Mesothelial cell of epicardium (in vitro differentiated cells): ENCODE data around the gene FLNB. TPM values are rescaled to one million over a fixed set of nuclear protein-coding genes. Genes with fewer than 3 reads are reported as not detected.

ENCODE experiments used
- DNase-seq, 2 experiments: peaks; one replicate each; pipeline ENCODE4 v3.0.0; 2021; ENCODE audit warnings: low spot score in 2 of 2; ENCODE audit not compliant: unreplicated experiment in 2 of 2
- H3K27ac Mint-ChIP-seq: 2 replicates; pipeline ENCODE4 v1.8.0; 2021; ENCODE audit warnings: mixed read lengths
- H3K27me3 Mint-ChIP-seq: 2 replicates; pipeline ENCODE4 v1.8.0; 2021; ENCODE audit warnings: low read depth, mixed read lengths
- H3K36me3 Mint-ChIP-seq: 2 replicates; pipeline ENCODE4 v1.8.0; 2021; ENCODE audit warnings: mixed read lengths
- H3K4me1 Mint-ChIP-seq: 2 replicates; pipeline ENCODE4 v1.8.0; 2021; ENCODE audit warnings: mixed read lengths
- H3K4me3 Mint-ChIP-seq: 2 replicates; pipeline ENCODE4 v1.8.0; 2021; ENCODE audit warnings: mild to moderate bottlenecking, moderate library complexity, mixed read lengths
- H3K9me3 Mint-ChIP-seq: 2 replicates; pipeline ENCODE4 v1.8.0; 2021; ENCODE audit warnings: mixed read lengths
- total RNA-seq: library from RNA; stranded (reverse); gene quantifications from 3 replicates; pipeline ENCODE4 v1.2.1, GENCODE V29; 2021
- TF ChIP-seq, protein P1 (sequence below): fragments of 200-600 bp; sonication (generic); IDR thresholded peaks from one replicate; pipeline ENCODE4 v1.5.0; 2021; ENCODE audit warnings: antibody characterized with exemption; ENCODE audit not compliant: unreplicated experiment

The FLNB gene
- total RNA-seq, 1 donor from 2014 or later, result 190 TPM

DNA sequence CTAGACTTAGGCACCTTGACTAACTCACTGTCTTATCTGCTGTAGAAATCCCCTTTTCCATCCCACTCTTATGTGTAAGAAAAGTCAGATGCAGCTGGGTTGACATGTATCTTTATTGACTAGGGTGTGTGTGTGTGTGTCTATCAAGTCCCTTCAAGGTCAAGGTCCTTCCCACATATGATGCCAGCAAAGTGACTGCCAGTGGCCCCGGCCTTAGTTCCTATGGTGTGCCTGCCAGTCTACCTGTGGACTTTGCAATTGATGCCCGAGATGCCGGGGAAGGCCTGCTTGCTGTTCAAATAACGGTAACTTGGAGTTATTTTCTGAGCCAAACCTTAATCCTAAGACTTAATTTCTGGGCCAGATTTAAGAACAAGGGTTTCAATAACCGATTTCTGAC, 126.2 kb downstream of the FLNB start:
- Mint-ChIP-seq H3K27ac (no peak overlapping the region), H3K4me1 (no peaks in the 10 kb centered on the region), H3K9me3 (no peaks in the 10 kb centered on the region), H3K4me3 (no peak overlapping the region), H3K36me3 (peaks cover 71% of the 10 kb centered on the region), H3K27me3 (no peaks in the 10 kb centered on the region)
- TF ChIP-seq, protein P1, sequence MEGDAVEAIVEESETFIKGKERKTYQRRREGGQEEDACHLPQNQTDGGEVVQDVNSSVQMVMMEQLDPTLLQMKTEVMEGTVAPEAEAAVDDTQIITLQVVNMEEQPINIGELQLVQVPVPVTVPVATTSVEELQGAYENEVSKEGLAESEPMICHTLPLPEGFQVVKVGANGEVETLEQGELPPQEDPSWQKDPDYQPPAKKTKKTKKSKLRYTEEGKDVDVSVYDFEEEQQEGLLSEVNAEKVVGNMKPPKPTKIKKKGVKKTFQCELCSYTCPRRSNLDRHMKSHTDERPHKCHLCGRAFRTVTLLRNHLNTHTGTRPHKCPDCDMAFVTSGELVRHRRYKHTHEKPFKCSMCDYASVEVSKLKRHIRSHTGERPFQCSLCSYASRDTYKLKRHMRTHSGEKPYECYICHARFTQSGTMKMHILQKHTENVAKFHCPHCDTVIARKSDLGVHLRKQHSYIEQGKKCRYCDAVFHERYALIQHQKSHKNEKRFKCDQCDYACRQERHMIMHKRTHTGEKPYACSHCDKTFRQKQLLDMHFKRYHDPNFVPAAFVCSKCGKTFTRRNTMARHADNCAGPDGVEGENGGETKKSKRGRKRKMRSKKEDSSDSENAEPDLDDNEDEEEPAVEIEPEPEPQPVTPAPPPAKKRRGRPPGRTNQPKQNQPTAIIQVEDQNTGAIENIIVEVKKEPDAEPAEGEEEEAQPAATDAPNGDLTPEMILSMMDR, result no peak
- no peak for DNase-seq

DNA sequence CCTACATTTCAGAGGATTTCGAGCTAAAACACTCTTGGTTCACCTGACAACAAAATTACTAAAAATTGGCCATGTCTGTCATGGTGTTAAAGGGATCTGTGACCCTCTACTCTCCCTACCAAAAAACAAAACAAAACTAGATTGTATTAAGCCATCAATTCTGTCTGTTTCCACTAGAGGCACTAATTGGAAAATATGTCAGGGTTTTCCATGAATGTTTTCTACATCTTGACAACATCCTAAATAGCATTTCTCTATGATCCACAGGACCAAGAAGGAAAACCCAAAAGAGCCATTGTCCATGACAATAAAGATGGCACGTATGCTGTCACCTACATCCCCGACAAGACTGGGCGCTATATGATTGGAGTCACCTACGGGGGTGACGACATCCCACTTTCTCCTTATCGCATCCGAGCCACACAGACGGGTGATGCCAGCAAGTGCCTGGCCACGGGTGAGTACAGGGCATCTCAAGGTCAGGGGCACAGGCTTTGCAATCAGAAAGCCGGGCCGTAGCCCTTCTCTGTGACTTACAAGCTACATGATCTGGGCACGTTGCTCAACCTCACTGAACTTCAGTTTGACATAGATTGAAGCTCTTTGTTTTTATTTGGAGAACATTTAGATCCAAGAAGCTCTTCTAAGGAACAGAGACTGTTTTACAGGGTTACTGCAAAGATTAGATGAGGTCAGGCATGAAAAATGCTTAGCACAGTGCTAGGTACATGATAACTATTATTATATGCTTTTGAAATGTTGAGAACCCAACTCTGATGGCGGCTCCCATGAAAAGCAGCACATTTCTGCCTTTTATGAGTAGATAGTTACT, 127.7 kb downstream of the FLNB start:
- H3K36me3 Mint-ChIP-seq, result peaks cover 72% of the 10 kb centered on the region
- H3K4me3 Mint-ChIP-seq, result no peak overlapping the region

DNA sequence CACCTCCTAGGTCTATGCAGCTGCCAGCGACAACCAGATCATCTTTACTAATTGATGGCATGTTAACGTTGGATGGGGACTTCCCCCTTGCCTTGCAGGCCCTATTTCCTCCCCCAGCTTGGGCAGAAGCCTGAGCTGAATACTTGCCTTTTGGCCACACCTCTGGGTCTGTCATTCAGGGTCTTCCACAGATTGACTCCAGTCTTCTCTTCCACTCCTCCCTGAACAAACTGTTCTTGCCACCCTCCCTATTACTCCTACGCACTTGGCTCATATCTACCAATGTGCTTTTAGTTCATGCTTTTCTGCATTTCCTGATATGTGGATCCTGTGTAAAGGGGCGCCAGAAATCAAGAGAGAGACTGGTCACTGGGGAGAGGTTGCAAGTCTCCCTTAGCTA, 129.1 kb downstream of the FLNB start:
- Mint-ChIP-seq H3K4me1 (no peaks in the 10 kb centered on the region), H3K4me3 (no peak overlapping the region), H3K27ac (no peak overlapping the region), H3K36me3 (peaks cover 71% of the 10 kb centered on the region), H3K27me3 (no peaks in the 10 kb centered on the region), H3K9me3 (no peaks in the 10 kb centered on the region)
- no peak for DNase-seq
- TF ChIP-seq, protein P1, result no peak

More for the DNA sequence above, 127.7 kb downstream of the FLNB start:
- Mint-ChIP-seq H3K4me1 (no peaks in the 10 kb centered on the region), H3K27ac (no peak overlapping the region), H3K27me3 (no peaks in the 10 kb centered on the region), H3K9me3 (no peaks in the 10 kb centered on the region)
- TF ChIP-seq, protein P1, result peak; percentile 48
- no peak for DNase-seq

DNA sequence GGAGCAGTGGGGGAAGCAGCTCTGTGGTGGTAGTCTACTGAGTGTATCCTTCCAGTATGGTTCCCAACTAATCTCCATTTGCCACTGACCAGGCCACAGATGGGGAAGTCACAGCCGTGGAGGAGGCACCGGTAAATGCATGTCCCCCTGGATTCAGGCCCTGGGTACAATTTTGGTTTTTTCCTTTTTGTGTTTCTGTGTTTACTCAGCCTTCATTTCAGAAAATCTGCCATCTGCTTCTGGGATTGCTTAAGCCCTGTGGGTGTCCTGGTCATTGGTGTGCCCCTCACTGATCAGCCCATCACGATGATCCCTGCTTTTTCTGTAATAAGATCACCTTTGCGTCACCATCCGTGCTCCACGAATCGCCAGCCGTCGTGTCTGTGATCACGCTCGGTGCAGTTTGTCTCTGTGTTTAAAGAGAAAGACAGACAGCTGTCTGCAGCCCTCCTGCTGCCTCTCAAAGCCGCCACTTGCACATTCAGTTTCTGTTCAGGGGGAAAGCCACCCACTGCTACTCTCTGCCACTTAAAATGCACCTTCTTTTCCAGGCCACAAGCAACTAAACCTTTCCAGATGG, 133.6 kb downstream of the FLNB start:
- DNase-seq, result no peak
- Mint-ChIP-seq H3K27ac (no peak overlapping the region), H3K27me3 (no peaks in the 10 kb centered on the region), H3K9me3 (no peaks in the 10 kb centered on the region), H3K4me3 (no peak overlapping the region), H3K36me3 (peaks cover 58% of the 10 kb centered on the region), H3K4me1 (no peaks in the 10 kb centered on the region)
- TF ChIP-seq, protein P1, result no peak

DNA sequence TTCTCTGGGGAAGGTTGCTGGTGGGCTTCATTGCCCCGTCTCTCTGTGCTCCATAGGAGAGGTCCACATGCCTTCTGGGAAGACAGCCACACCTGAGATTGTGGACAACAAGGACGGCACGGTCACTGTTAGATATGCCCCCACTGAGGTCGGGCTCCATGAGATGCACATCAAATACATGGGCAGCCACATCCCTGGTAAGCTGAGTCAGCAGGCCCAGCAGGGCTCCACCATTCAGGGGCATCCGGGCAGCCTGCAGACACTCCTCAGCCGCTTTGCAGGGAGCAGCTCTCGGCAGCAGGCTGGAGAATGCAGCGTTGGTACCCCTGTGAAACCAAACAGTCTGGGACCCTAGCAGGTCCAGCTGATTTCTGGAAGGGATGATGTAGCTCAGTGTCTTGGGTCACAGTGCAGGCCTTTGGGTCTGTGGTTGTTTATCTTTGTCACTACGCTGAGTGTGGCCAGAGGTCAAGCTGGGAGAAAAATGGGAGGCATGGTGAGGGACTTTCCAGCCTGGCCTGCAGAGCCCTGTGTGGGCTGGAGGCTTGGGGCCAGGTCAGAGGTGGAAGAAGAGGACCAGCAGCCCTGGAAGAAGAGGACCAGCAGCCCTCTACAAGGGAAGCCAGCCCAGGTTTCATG, 135.3 kb downstream of the FLNB start:
- H3K4me1 Mint-ChIP-seq, result no peaks in the 10 kb centered on the region
- no peaks in the 10 kb centered on the region for H3K27me3 Mint-ChIP-seq
- H3K4me3 Mint-ChIP-seq, result no peak overlapping the region
- DNase-seq, result no peak
- no peaks in the 10 kb centered on the region for H3K9me3 Mint-ChIP-seq
- no peak overlapping the region for H3K27ac Mint-ChIP-seq
- H3K36me3 Mint-ChIP-seq, result peaks cover 47% of the 10 kb centered on the region
- TF ChIP-seq, protein P1, result no peak
